ENCODE results near the gene CAMSAP3.

The CAMSAP3 gene

DNA sequence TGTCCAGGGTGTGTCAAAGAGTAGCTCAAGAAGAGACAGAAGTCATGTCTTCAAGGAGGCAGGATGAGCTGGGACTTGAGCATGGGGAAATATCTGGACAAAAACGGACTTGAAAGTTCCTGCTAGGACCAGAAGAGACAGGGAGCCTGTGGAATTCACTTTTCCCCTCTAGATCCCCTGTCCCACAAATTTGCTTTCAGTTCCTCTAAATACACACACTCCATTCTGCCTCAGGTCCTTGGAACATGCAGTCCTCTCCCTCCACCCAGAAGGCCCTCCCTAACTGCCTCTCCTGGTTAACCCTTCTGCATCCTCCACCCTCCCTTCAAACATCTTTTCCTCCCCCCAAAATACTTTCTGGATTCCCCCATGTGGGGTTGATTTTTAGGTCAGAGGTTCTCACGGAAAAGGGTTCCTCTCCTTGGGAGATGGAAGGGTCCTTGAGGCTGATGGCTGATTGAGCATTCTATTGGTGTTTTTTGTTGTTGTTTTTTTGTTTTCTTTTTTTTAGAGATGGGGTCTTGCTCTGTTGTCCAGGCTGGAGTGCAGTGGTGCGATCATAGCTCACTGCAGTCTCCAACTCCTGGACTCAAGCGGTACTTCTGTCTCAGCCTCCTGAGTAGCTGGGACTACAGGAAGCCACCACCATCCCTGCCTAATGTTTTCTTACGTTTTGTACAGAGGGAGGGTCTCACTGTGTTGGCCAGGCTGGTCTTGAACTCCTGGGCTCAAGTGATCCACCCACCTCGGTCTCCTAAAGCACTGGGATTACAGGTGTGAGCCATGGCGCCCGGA is 66.3 kb downstream of the CAMSAP3 start:
- no peak overlapping the region for H3K4me3 ChIP-seq (replicated peaks; ENCODE audit: low read depth, low read length)
- no peak for DNase-seq (ENCODE audit: extremely low read depth, low read depth)
- no peak for TF ChIP-seq CTCF (IDR thresholded peaks at IDR 0.05; ENCODE audit: low read depth, low read length, missing control alignments)

GRCh38 chr19:7662657-7663056 is 67.0 kb downstream of the CAMSAP3 start:
- no peak for TF ChIP-seq CTCF (IDR thresholded peaks at IDR 0.05; ENCODE audit: low read depth, low read length, missing control alignments)
- DNase-seq (ENCODE audit: extremely low read depth, low read depth) = no peak
- no peak overlapping the region for H3K4me3 ChIP-seq (replicated peaks; ENCODE audit: low read depth, low read length)

DNA sequence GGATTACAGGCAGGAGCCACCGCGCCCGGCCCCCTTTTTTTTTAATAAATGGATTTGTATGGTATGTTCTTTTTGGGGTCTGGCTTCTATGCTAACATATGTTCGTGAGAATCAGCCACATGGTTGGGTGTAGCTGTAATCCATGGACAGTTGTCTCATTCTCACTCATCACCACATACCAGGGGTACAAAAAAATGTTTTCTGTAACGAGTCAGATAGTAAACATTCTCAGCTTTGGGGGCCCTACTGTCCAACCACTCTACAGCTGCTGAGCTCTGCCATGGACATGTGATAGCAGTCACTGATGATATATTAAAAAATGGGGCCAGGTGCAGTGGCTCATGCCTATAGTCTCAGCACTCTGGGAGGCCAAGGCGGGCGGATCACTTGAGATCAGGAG is 68.0 kb downstream of the CAMSAP3 start:
- TF ChIP-seq CTCF (IDR thresholded peaks at IDR 0.05; ENCODE audit: low read depth, low read length, missing control alignments) = no peak
- DNase-seq (ENCODE audit: extremely low read depth, low read depth) = no peak
- H3K4me3 ChIP-seq (replicated peaks; ENCODE audit: low read depth, low read length) = no peak overlapping the region

GRCh38 chr19:7665076-7665475 is 69.4 kb downstream of the CAMSAP3 start:
- TF ChIP-seq CTCF (IDR thresholded peaks at IDR 0.05; ENCODE audit: low read depth, low read length, missing control alignments) = no peak

More at GRCh38 chr19:7665076-7665475, 69.4 kb downstream of the CAMSAP3 start:
- DNase-seq (ENCODE audit: extremely low read depth, low read depth) = no peak
- H3K4me3 ChIP-seq (replicated peaks; ENCODE audit: low read depth, low read length) = no peak overlapping the region

Measured in HFF-Myc (cell line).